Psoas muscle (tissue), 8 donors: ENCODE results near the gene RSPH3. TPM values are rescaled to one million over a fixed set of nuclear protein-coding genes. Genes with fewer than 3 reads are reported as not detected.
"Not testable (repeated sequence)": the region's sequence is repeated elsewhere in the genome, so short reads cannot be mapped to it uniquely, and the experiment has no call there.

Experiments
- ATAC-seq, 4 donors: fragments of 200-7000 bp; cut with Tn5 transposase; one replicate each; pipeline ENCODE4 v1.9.1; 2020; ENCODE audit warnings: moderate library complexity in 3 of 4, mild to moderate bottlenecking in 2 of 4
- DNase-seq, 2 donors: peaks; one replicate each; pipeline ENCODE4 v3.0.0-alpha.2; 2020
- H3K27ac ChIP-seq: fragments of 200-600 bp; one replicate; pipeline ENCODE4 v1.8.0; 2022
- H3K27me3 ChIP-seq, 3 donors: fragments of 200-600 bp in 1 of 3; one replicate each; pipeline versions ENCODE4 v1.6.1 to v1.8.0; 2013 to 2022; ENCODE audit warnings: low read length in 2 of 3, mild to moderate bottlenecking in 2 of 3, moderate library complexity in 1 of 3; ENCODE audit not compliant: insufficient read depth in 3 of 3
- H3K36me3 ChIP-seq, 2 donors: fragments of 200-600 bp in 1 of 2; one replicate each; pipeline versions ENCODE4 v1.6.1 to v1.8.0; 2013 to 2022; ENCODE audit warnings: low read depth in 1 of 2, mild to moderate bottlenecking in 1 of 2, moderate library complexity in 1 of 2; ENCODE audit not compliant: insufficient read depth in 1 of 2
- H3K4me1 ChIP-seq: fragments of 200-600 bp; one replicate; pipeline ENCODE4 v1.8.0; 2022
- H3K4me3 ChIP-seq: fragments of 200-600 bp; one replicate; pipeline ENCODE4 v1.8.0; 2022; ENCODE audit warnings: mild to moderate bottlenecking
- H3K9me3 ChIP-seq: fragments of 200-600 bp; one replicate; pipeline ENCODE4 v1.8.0; 2022
- WGBS, 3 donors: extraction: QIAGEN DNeasy Blood & Tissue Kit; methylation state at CpG; one replicate each; pipeline versions ENCODE4 v1.1.6 to v1.1.7; 2013; 5-methylcytosine and 5-hydroxymethylcytosine counted together
- intact Hi-C, 2 donors: fragments of 100-400 bp; cut with DNase I; formaldehyde crosslinking; loops; one replicate each; pipeline versions ENCODE4 v1.11.0 to v1.14.2; 2022
- polyA plus RNA-seq, 3 donors: library from polyadenylated mRNA; stranded (reverse); fragments of 200-250 nt; gene quantifications; one replicate each; pipeline ENCODE4 v1.2.3, GENCODE V29; 2013
- total RNA-seq, 4 donors: library from RNA; stranded (reverse); fragmentation: NEBNext Ultra II Directional in 2 of 4; extraction: Animal tissue kit (Norgen Biotek cat#: 25700) in 2 of 4; gene quantifications; one replicate each; pipeline versions ENCODE4 v1.2.1 to v1.2.4, GENCODE V29; 2021 to 2023
- TF ChIP-seq, protein P1 (sequence below): fragments of 200-600 bp; IDR thresholded peaks from one replicate; pipeline ENCODE4 v1.8.0; 2022; ENCODE audit warnings: antibody characterized with exemption
- donor health status: healthy with polysubstance abuse.
- donor health status: DM: no; HTN: no; CAD: no; lungs with moderate emphysema.
- donor health status: Bipolar disorder and iron deficiency.
- donor health status: healthy.
- donor health status: DM: yes; HTN: yes; CAD: no.
- donor health status: DM: no; HTN: no; CAD: no.
- donor health status: DM: no; HTN: no; CAD: no.
- donor health status: DM: yes; HTN: yes; CAD: no.

RSPH3 gene
- total and polyA plus RNA-seq, 7 donors, result 1.4 to 5.2 (median 2.8) TPM

DNA sequence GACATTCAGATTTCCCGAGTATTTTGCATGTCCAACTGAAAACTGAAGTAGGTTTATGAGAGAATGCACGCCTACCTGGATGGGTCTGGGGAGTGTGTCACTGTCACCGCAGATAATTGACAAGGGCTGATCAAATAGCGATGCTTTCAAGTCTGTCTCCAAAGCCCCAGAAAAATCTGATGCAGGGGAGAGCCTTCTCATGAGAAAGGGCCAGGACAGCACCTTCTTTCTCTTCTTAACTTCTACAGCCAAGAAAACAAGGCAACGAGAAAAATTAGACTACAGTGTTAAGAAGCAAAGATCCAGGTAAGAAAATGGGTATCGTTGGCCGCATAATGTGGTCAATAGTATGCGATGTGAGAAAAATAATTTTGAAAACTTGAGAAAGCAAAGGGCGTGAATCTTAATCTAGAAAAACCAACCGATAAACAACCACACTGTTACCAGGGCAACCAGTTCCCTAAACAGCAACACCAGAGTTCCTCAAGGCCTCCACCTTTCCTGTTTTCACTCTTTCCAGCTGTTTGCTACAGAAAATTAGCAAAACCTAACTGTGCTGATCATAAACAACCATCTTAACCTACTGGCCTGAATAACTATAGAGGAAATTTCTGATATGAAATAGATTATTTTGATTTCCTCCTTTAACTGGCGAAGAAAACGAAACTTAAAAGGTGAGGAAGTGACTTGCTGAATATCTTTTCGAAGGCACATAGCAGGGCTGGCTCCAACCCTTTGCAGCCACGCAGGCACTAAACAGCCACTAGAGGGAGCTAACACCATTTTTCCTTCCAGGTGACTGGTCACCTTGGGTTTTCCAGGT lies 42.2 kb upstream of the RSPH3 start:
- 58 to 61% (median 59%) methylated on average over 14 of the region's 14 CpGs for WGBS, 3 donors
- Histone ChIP-seq H3K36me3 (no peaks in the 10 kb centered on the region), H3K27me3 (peaks cover 0 to 7% (median 2%) of the 10 kb centered on the region in 3 donors), H3K4me3 (peak overlapping the region; percentile 24), H3K9me3 (no peaks in the 10 kb centered on the region), H3K4me1 (no peaks in the 10 kb centered on the region), H3K27ac (no peak overlapping the region)
- TF ChIP-seq, protein P1, sequence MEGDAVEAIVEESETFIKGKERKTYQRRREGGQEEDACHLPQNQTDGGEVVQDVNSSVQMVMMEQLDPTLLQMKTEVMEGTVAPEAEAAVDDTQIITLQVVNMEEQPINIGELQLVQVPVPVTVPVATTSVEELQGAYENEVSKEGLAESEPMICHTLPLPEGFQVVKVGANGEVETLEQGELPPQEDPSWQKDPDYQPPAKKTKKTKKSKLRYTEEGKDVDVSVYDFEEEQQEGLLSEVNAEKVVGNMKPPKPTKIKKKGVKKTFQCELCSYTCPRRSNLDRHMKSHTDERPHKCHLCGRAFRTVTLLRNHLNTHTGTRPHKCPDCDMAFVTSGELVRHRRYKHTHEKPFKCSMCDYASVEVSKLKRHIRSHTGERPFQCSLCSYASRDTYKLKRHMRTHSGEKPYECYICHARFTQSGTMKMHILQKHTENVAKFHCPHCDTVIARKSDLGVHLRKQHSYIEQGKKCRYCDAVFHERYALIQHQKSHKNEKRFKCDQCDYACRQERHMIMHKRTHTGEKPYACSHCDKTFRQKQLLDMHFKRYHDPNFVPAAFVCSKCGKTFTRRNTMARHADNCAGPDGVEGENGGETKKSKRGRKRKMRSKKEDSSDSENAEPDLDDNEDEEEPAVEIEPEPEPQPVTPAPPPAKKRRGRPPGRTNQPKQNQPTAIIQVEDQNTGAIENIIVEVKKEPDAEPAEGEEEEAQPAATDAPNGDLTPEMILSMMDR, result peak; percentile 94
- intact Hi-C loops, result loop anchor here (1.0 to 2.0 kb wide), 3 partner anchors 63 to 93 kb away; no protein-coding TSS in a partner anchor
- DNase-seq, result peak; percentile 35 to 65
- peak; percentile 72 to 93 (median 85) for ATAC-seq

DNA sequence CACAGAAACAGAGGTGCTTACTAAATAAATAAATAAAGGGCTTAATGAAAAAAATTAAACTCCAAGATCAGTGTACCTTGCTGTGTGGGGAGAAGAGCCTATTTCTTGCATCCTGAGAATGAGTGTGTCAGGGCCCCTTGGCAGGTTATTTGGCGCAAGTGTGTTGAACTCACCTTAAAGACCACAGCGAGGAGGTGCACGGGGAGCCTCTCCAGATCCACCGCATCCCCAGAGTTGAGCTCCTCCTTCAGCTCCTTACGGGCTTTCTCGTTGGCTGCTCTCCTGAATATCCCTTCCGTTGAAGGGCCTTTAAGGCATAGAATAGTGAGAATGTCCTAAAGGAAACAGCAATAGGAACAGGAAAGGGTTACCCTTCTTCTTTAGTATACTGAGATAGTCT lies 41.2 kb upstream of the RSPH3 start:
- H3K27ac ChIP-seq, result no peak overlapping the region
- 93 to 98% (median 96%) methylated on average over 7 of the region's 7 CpGs for WGBS, 3 donors
- no peaks in the 10 kb centered on the region for H3K4me1 ChIP-seq
- ATAC-seq, result no peak
- peaks cover 0 to 5% (median 2%) of the 10 kb centered on the region in 3 donors for H3K27me3 ChIP-seq
- TF ChIP-seq, protein P1, result no peak
- no peak for DNase-seq
- H3K9me3 ChIP-seq, result no peaks in the 10 kb centered on the region
- no peak overlapping the region for H3K4me3 ChIP-seq
- intact Hi-C loops, result no loop called here
- no peaks in the 10 kb centered on the region for H3K36me3 ChIP-seq

DNA sequence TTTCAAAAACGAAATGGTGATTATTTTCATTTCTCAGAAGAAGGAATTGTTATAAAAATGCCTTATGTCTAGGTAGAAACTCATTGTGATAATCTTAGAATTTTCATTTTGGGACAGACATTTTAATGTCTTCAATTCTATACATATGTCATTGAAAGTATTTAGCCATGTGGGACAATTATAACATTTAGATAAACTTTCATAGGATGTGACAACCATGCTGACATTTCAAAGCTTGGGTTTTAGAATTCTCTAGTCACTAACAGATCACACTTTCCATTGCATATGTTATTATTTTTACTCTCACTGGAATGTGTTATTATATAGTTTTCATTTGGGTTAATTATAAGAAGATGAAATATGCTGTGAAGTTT lies 39.9 kb upstream of the RSPH3 start:
- H3K36me3 ChIP-seq, result no peaks in the 10 kb centered on the region
- no peak for DNase-seq
- no peak overlapping the region for H3K27ac ChIP-seq
- no peak for ATAC-seq
- TF ChIP-seq, protein P1, result no peak
- 84 to 91% (median 91%) methylated on average over 1 of the region's 1 CpG for WGBS, 3 donors
- peaks cover 0 to 3% (median 0%) of the 10 kb centered on the region in 3 donors for H3K27me3 ChIP-seq
- H3K4me1 ChIP-seq, result no peaks in the 10 kb centered on the region
- intact Hi-C loops, result no loop called here
- H3K4me3 ChIP-seq, result no peak overlapping the region
- no peaks in the 10 kb centered on the region for H3K9me3 ChIP-seq

DNA sequence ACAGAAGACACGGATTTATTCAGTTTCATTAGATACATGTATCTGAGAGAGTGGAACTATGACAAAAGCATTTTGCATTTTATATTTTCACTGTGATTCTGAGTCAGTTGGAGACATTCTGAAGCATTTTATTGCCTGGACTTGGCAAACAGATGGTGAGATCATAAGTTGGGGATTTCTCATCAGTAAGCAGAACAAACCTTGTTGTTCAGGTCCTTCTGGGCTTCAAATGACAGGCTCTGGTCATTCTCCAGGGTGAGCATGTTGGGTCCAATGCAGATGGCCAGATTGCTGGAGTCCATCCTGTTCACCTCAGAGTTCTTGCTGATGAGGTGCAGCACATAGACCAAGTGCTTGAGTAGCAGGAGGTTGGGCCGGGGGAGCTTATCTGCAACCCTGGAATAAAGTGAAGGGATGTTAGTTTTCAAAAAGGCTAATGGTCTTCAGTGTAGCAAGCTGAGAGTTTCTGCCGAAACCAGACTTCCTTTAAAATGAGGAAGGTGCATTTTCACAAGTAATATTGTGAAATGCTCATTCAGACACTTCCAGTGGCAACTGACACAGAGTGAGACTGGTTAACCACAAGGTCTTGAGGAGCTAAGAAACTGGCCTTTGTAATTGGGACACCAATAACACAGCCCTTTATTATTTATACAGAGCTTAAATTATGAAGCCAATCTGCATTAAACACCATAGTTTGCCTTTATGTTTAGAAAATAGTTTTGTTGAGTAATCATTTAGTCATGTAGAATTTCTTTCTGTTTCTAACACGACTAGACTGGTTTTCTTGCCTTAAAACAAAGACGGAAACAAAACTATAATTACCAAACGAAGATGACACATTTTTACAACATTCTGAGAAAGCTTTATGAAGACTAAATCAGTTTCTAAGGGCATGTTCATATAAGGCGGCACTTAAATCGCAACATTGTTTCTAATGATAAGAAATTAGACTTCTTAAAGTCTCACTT lies 39.2 kb upstream of the RSPH3 start:
- H3K4me3 ChIP-seq, result no peak overlapping the region
- H3K4me1 ChIP-seq, result no peaks in the 10 kb centered on the region
- peaks cover 0 to 2% (median 0%) of the 10 kb centered on the region in 3 donors for H3K27me3 ChIP-seq
- H3K9me3 ChIP-seq, result no peaks in the 10 kb centered on the region
- intact Hi-C loops, result no loop called here
- DNase-seq, result no peak
- TF ChIP-seq, protein P1, result no peak
- no peaks in the 10 kb centered on the region for H3K36me3 ChIP-seq
- H3K27ac ChIP-seq, result no peak overlapping the region
- 81 to 88% (median 81%) methylated on average over 8 of the region's 8 CpGs for WGBS, 3 donors
- peak in 1 of 4 donors; percentile 30 for ATAC-seq

DNA sequence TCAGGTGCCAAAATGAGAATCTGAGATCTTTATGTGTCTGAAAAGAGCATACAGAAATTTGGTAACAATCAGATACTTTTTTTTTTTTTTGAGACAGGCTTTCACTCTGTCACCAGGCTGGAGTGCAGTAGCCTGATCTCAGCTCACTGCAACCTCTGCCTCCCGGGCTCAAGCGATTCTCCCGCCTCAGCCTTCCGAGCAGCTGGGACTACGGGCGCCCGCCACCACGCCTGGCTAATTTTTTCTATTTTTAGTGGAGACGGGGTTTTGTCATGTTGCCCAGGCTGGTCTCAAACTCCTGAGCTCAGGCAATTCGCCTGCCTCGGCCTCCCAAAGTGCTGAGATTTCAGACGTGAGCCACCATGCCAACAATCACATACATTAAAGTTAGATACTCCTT lies 38.3 kb upstream of the RSPH3 start:
- DNase-seq, intact Hi-C loops, H3K27me3 ChIP-seq, ATAC-seq, H3K27ac ChIP-seq, H3K36me3 ChIP-seq, H3K9me3 ChIP-seq, H3K4me3 ChIP-seq, H3K4me1 ChIP-seq: not testable (repeated sequence)
- WGBS, 3 donors, result 24 to 38% (median 32%) methylated on average over 12 of the region's 12 CpGs
